HepG2 (cell line): Measurements from ENCODE around the gene THOC6. TPM values are rescaled to one million over a fixed set of nuclear protein-coding genes. Genes with fewer than 3 reads are reported as not detected.

Experiments
- ATAC-seq: fragments of 200-7000 bp; cut with Tn5 transposase; 3 replicates; pipeline ENCODE4 v1.9.1; 2020; ENCODE audit warnings: mild to moderate bottlenecking, moderate library complexity
- BruUV-seq: library from RNA; stranded (reverse); fragments of 400-500 nt; replicated peaks from 2 replicates; lab custom pipeline; 2021; lab: Mats Ljungman, UMichigan
- CTCF ChIA-PET: fragments of 300-600 bp; formaldehyde crosslinking; extraction: SDS; loops from one replicate; lab custom pipeline; 2021; ENCODE audit warnings: low total read pairs, inconsistent platforms, low intra/inter-chr PET ratio; lab: Yijun Ruan, JAX
- POLR2A ChIA-PET: fragments of 350-600 bp; sonication (Branson Sonifier 250); formaldehyde crosslinking; loops from one replicate; lab custom pipeline; 2020; ENCODE audit warnings: antibody characterized with exemption, inconsistent platforms; lab: Yijun Ruan, JAX
- DNase-seq: peaks from one replicate; pipeline ENCODE4 v3.0.0-alpha.2; 2015; ENCODE audit warnings: low spot score
- FAIRE-seq: peaks from 3 replicates; lab custom pipeline; 2011; peaks lifted over from hg19 to GRCh38; lab: Jason Lieb, UNC
- H2AFZ ChIP-seq: one replicate; pipeline ENCODE4 v1.6.1; 2011; ENCODE audit warnings: low read length, inconsistent platforms
- H3K27ac ChIP-seq: fragments of 300-600 bp; 3 replicates; pipeline ENCODE4 v1.8.0; 2011; ENCODE audit warnings: mixed run types, mild to moderate bottlenecking, mixed read lengths, low read length, inconsistent platforms; ENCODE audit not compliant: insufficient read depth; ENCODE audit errors: extremely low read length
- H3K27me3 ChIP-seq, 2 experiments: fragments of 200-600 bp in 1 of 2; 2 replicates in 1 of 2; 3 replicates in 1 of 2; pipeline versions ENCODE4 v1.6.0 to v1.8.0; 2011; ENCODE audit warnings: low read length in 2 of 2, mild to moderate bottlenecking in 2 of 2, moderate library complexity in 2 of 2, inconsistent platforms in 1 of 2; ENCODE audit not compliant: insufficient read depth in 2 of 2, control insufficient read depth in 1 of 2
- H3K36me3 ChIP-seq, 2 experiments: fragments of 200-600 bp in 1 of 2; replicated peaks in 1 of 2; 2 replicates in 1 of 2; 3 replicates in 1 of 2; pipeline versions ENCODE4 v1.5.1 to v1.8.0; 2011; ENCODE audit warnings: low read length in 2 of 2, inconsistent platforms in 1 of 2; ENCODE audit not compliant: insufficient read depth in 2 of 2, control insufficient read depth in 1 of 2
- H3K4me1 ChIP-seq: 2 replicates; pipeline ENCODE4 v1.5.1; 2012; ENCODE audit warnings: low read length, inconsistent platforms; ENCODE audit not compliant: insufficient read depth
- H3K4me2 ChIP-seq: 2 replicates; pipeline ENCODE4 v1.6.0; 2011; ENCODE audit warnings: low read depth, low read length, inconsistent platforms
- H3K4me3 ChIP-seq, 3 experiments: fragments of 200-600 bp in 1 of 3; sonication (generic), shearing (Covaris generic) in 1 of 3; replicated peaks in 1 of 3; 2 replicates each; pipeline ENCODE4 v1.5.1; 2011 to 2016; ENCODE audit warnings: low read length in 3 of 3, inconsistent platforms in 2 of 3, low read depth in 2 of 3, mild to moderate bottlenecking in 2 of 3, control low read depth in 1 of 3, mixed read lengths in 1 of 3; ENCODE audit not compliant: insufficient read depth in 1 of 3
- H3K79me2 ChIP-seq: one replicate; pipeline ENCODE4 v1.6.1; 2011; ENCODE audit warnings: low read length, inconsistent platforms; ENCODE audit not compliant: insufficient read depth
- H3K9ac ChIP-seq: 2 replicates; pipeline ENCODE4 v1.6.0; 2011; ENCODE audit warnings: mild to moderate bottlenecking, low read depth, low read length, inconsistent platforms; ENCODE audit not compliant: insufficient read depth
- H3K9me3 ChIP-seq: 2 replicates; pipeline ENCODE4 v1.5.1; 2012; ENCODE audit warnings: mild to moderate bottlenecking, low read length
- H4K20me1 ChIP-seq: 2 replicates; pipeline ENCODE4 v1.6.0; 2011; ENCODE audit warnings: inconsistent platforms, mild to moderate bottlenecking, low read length, moderate library complexity; ENCODE audit not compliant: insufficient read depth
- AGO2 ChIP-seq: fragments of 200-400 bp; formaldehyde crosslinking; optimal IDR thresholded peaks from 2 replicates; pipeline ENCODE3; 2017; ENCODE audit warnings: mild to moderate bottlenecking, low read depth, low read length, moderate library complexity
- ARID4A ChIP-seq: sonication (generic); formaldehyde crosslinking; IDR thresholded peaks from 2 replicates; pipeline ENCODE4 v1.5.0; 2020; ENCODE audit warnings: mild to moderate bottlenecking, missing genetic modification reagents, borderline replicate concordance
- DZIP1 ChIP-seq: sonication (generic); formaldehyde crosslinking; IDR thresholded peaks from 2 replicates; pipeline ENCODE4 v1.5.0; 2020; ENCODE audit warnings: mild to moderate bottlenecking, missing genetic modification reagents
- NCOA2 ChIP-seq: sonication (generic); formaldehyde crosslinking; IDR thresholded peaks from 2 replicates; pipeline ENCODE4 v1.8.0; 2022; ENCODE audit warnings: inconsistent platforms
- RBFOX2 ChIP-seq: fragments of 200-400 bp; formaldehyde crosslinking; IDR thresholded peaks from 2 replicates; pipeline ENCODE4 v1.6.1; 2017; ENCODE audit warnings: low read depth, mild to moderate bottlenecking, low read length
- WGBS: methylation state at CpG from one replicate; pipeline ENCODE4 v1.1.6; 2017; ENCODE audit warnings: low lambda C conversion rate; 5-methylcytosine and 5-hydroxymethylcytosine counted together
- in situ Hi-C: cut with HindIII; loops from 2 replicates; pipeline ENCODE4 v1.10.0; 2017; ENCODE audit warnings: low pct_unique_long_range_greater_than_20kb; ENCODE audit not compliant: extremely low pct_ligation_motif_present
- intact Hi-C: fragments of 100-400 bp; cut with micrococcal nuclease; formaldehyde crosslinking; loops from one replicate; pipeline ENCODE4 v1.10.0; 2022; ENCODE audit not compliant: unreplicated experiment
- polyA plus RNA-seq, 8 experiments: library from polyadenylated mRNA; depleted of rRNA in 3 of 8; stranded (reverse) in 7 of 8; unstranded in 1 of 8; fragments of >200 nt; fragmentation: Illumina TruSeq in 4 of 8; extraction: Trizol in 4 of 8; gene quantifications; 2 replicates each; pipeline versions ENCODE4 v1.2.1 to v1.2.3, GENCODE V29; 2011 to 2016; ENCODE audit warnings: low read depth in 4 of 8, missing spikeins in 1 of 8, mixed read lengths in 1 of 8; ENCODE audit not compliant: insufficient read depth in 1 of 8
- total RNA-seq, 5 experiments: library from RNA; depleted of rRNA; stranded (reverse); fragments of >200 nt; fragmentation: Illumina TruSeq; extraction: Trizol; gene quantifications; 2 replicates each; pipeline ENCODE4 v1.2.3, GENCODE V29; 2016; ENCODE audit warnings: low read depth in 1 of 5

The THOC6 gene
- total and polyA plus RNA-seq, 2 of the 13 experiments (the other 11 are each of a cell fraction or from before 2014, with no cell fraction given): 32.1 to 37.0 TPM

GRCh38 chr16:3023669-3024478, at the start of gene THOC6, which contains the start of gene HCFC1R1 (continued):
- no peak for TF ChIP-seq DZIP1
- TF ChIP-seq, all 625 proteins: peak for 321

GRCh38 chr16:2974319-2975056, 49.3 kb upstream of the THOC6 start:
- DNase-seq: no peak
- no peak for FAIRE-seq
- CTCF ChIA-PET: no interaction called here
- Histone ChIP-seq H4K20me1 (no peaks in the 10 kb centered on the region), H3K36me3 (peaks cover 2 to 18% of the 10 kb centered on the region in 2 experiments; a peak in 3 of 5 replicates), H3K79me2 (peaks cover 13% of the 10 kb centered on the region), H2AFZ (no peak overlapping the region), H3K27ac (no peak overlapping the region), H3K27me3 (no peaks in the 10 kb centered on the region; a peak in 1 of 5 replicates), H3K4me2 (no peak overlapping the region), H3K4me3 (no peak overlapping the region), H3K9me3 (no peaks in the 10 kb centered on the region)
- BruUV-seq: no TSS peak
- in situ Hi-C loops: no loop called here
- no peak for ATAC-seq
- no peak for TF ChIP-seq NCOA2 (CRISPR knock-in tag)
- 0 out of 2 replicates have a peak, but pooled peaks have one; percentile 16 for TF ChIP-seq ARID4A (CRISPR knock-in tag)
- TF ChIP-seq RBFOX2: peak; percentile 47; the same call in 1 of the 2 replicates
- TF ChIP-seq AGO2: peak; percentile 54
- TF ChIP-seq, all 625 proteins: peak for 3
- POLR2A ChIA-PET: interaction anchor here (0.8 kb wide), 1 partner anchor 47 kb away, joined by 4 read pairs; no protein-coding TSS in a partner anchor
- 98% methylated on average over 6 of the region's 15 CpGs for WGBS
- intact Hi-C loops: no loop called here
- Histone ChIP-seq H3K4me1 (peaks cover 10% of the 10 kb centered on the region), H3K9ac (no peak overlapping the region)
